K562 (cell line): ENCODE results near the gene TXNL1. TPM values are rescaled to one million over a fixed set of nuclear protein-coding genes. Genes with fewer than 3 reads are reported as not detected.

ENCODE experiments used
- CBFA2T2 ChIP-seq: fragments of 450-650 bp; conservative IDR thresholded peaks from 2 replicates; pipeline ENCODE4 v1.6.1; 2017; ENCODE audit warnings: mild to moderate bottlenecking
- COPS2 ChIP-seq: fragments of 450-650 bp; conservative IDR thresholded peaks from 2 replicates; pipeline ENCODE4 v1.6.1; 2016; ENCODE audit warnings: mild to moderate bottlenecking, moderate library complexity
- GABPB1 ChIP-seq: sonication (generic); formaldehyde crosslinking; IDR thresholded peaks from 2 replicates; pipeline ENCODE4 v1.8.0; 2022; ENCODE audit warnings: mild to moderate bottlenecking, missing genetic modification reagents
- GATA2 ChIP-seq: sonication (generic); formaldehyde crosslinking; IDR thresholded peaks from 2 replicates; pipeline ENCODE4 v1.4.0; 2020; ENCODE audit warnings: mild to moderate bottlenecking, missing genetic modification reagents
- HDAC2 ChIP-seq: fragments of 450-650 bp; IDR thresholded peaks from 2 replicates; pipeline ENCODE4 v1.6.1; 2016; ENCODE audit warnings: mild to moderate bottlenecking
- ILF3 ChIP-seq: fragments of 450-650 bp; IDR thresholded peaks from 2 replicates; pipeline ENCODE4 v1.6.1; 2018; ENCODE audit warnings: antibody characterized with exemption, mild to moderate bottlenecking, moderate library complexity, borderline replicate concordance
- OTX1 ChIP-seq: fragments of 450-650 bp; formaldehyde crosslinking; IDR thresholded peaks from 2 replicates; pipeline ENCODE4 v1.4.0; 2022; ENCODE audit warnings: mild to moderate bottlenecking
- PCBP1 ChIP-seq: fragments of 200-400 bp; formaldehyde crosslinking; IDR thresholded peaks from 2 replicates; pipeline ENCODE4 v1.6.1; 2018; ENCODE audit warnings: mild to moderate bottlenecking, low read depth, low read length; ENCODE audit not compliant: poor library complexity, severe bottlenecking
- RFX7 ChIP-seq: fragments of 250-450 bp; sonication (Bioruptor Pico); IDR thresholded peaks from 2 replicates; pipeline ENCODE4 v1.5.1; 2021; ENCODE audit warnings: mild to moderate bottlenecking
- RNF2 ChIP-seq: sonication (generic); IDR thresholded peaks from 2 replicates; pipeline ENCODE4 v1.6.1; 2016
- SPI1 ChIP-seq: IDR thresholded peaks from 2 replicates; pipeline ENCODE4 v1.6.1; 2011; ENCODE audit warnings: low read depth, low read length, control low read depth, borderline replicate concordance
- SRF ChIP-seq, 2 experiments: fragments of 250-450, 450-650 bp in 1 of 2; sonication (Bioruptor Pico) in 1 of 2; sonication (generic) in 1 of 2; formaldehyde crosslinking; IDR thresholded peaks; 2 replicates each; pipeline versions ENCODE4 v1.5.0 to v1.5.1; 2020 to 2022; ENCODE audit warnings: mild to moderate bottlenecking in 1 of 2, missing genetic modification reagents in 1 of 2
- XRCC3 ChIP-seq: fragments of 450-650 bp; IDR thresholded peaks from 2 replicates; pipeline ENCODE4 v1.6.1; 2017; ENCODE audit warnings: mild to moderate bottlenecking, moderate library complexity
- ZNF57 ChIP-seq: fragments of 450-650 bp; formaldehyde crosslinking; IDR thresholded peaks from 2 replicates; pipeline ENCODE4 v1.4.0; 2020; ENCODE audit warnings: mild to moderate bottlenecking, moderate library complexity
- ZNF766 ChIP-seq: fragments of 200-800 bp; sonication (Bioruptor generic); conservative IDR thresholded peaks from 2 replicates; pipeline ENCODE4 v1.6.1; 2016; ENCODE audit warnings: missing genetic modification characterization, missing compliant biosample characterization
- polyA plus RNA-seq, 8 experiments: library from polyadenylated mRNA; depleted of rRNA in 4 of 8; stranded (reverse) in 5 of 8; unstranded in 3 of 8; fragments of >200 nt; fragmentation: Nextera tagmentation in 2 of 8; fragmentation: Illumina TruSeq in 1 of 8; extraction: Ambion mirVana in 2 of 8; extraction: Trizol in 1 of 8; gene quantifications; 2 replicates each; pipeline versions ENCODE4 v1.2.1 to v1.2.3, GENCODE V29; 2011 to 2014; ENCODE audit warnings: inconsistent platforms in 1 of 8, missing spikeins in 1 of 8
- total RNA-seq, 7 experiments: library from RNA; depleted of rRNA in 6 of 7; stranded (reverse); fragments of >200 nt in 6 of 7; fragmentation: Illumina TruSeq in 2 of 7; extraction: Trizol in 2 of 7; gene quantifications; 2 replicates each; pipeline versions ENCODE4 v1.2.1 to v1.2.3, GENCODE V29; 2011 to 2021; ENCODE audit warnings: low replicate concordance in 1 of 7
- TF ChIP-seq, protein P1 (sequence below), 2 experiments: fragments of 450-650 bp; formaldehyde crosslinking in 1 of 2; IDR thresholded peaks; 2 replicates each; pipeline versions ENCODE4 v1.4.0 to v1.6.1; 2014 to 2020; ENCODE audit warnings: mild to moderate bottlenecking in 2 of 2, borderline replicate concordance in 1 of 2, low read depth in 1 of 2
- TF ChIP-seq, protein P2 (sequence below): sonication (generic); formaldehyde crosslinking; IDR thresholded peaks from 2 replicates; pipeline ENCODE4 v1.8.0; 2022; ENCODE audit warnings: missing genetic modification reagents, mild to moderate bottlenecking, moderate library complexity, borderline replicate concordance
- TF ChIP-seq, protein P3 (sequence below): fragments of 450-650 bp; formaldehyde crosslinking; IDR thresholded peaks from 2 replicates; pipeline ENCODE4 v1.4.0; 2020; ENCODE audit warnings: mild to moderate bottlenecking, moderate library complexity

Gene TXNL1
- total and polyA plus RNA-seq, 9 of the 15 experiments (the other 6 are each of a cell fraction or from before 2014, with no cell fraction given) = 45.4 to 103 (median 65.7) TPM

DNA sequence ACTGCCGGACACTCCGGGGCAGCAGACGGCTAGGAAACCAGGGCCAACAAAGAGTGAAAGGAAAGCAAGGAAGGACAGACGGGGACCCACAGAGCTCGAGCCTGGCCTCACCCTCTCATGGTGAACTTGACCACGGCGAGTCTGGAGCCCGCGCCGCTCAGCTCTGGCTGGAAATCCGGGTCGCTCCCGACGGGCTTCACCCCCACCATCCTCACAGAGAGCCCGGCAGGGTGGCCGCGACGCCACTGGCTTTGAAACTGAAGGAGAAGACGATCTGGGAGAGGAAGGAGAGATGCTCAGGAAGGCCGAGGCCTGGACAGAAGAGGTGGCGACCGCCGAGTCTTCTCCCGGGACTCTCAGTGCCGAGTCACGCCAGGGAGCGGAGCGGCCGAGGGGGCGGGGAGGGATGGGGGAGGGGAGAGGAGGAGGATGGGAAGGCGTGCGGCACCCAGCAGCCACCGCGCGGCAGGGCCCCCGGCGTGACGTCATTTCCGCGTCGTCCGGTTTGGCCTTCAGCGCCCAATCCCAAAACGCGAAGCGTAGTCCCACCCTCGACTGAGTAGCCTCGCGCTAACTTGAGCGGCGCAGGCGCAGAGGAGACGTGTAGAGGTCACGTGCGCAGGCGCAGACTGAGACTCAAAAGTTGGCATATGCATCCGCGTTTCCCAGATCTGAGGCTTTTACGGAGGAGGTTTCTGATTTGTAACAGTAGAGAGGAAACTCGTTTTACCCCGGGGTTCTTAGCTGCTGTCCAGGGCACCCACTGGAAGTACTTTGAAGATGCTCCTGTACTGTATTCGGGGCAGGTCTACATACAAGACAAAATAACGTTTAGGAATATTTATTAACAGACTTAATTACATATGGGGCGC, at the start of gene TXNL1 (continued):
- no peak for TF ChIP-seq RNF2
- peak; percentile 17; the same call in 1 of the 2 replicates for TF ChIP-seq HDAC2
- no peak for TF ChIP-seq COPS2
- no peak for TF ChIP-seq GATA2 (CRISPR knock-in tag)
- peak; percentile 89 for TF ChIP-seq GABPB1 (CRISPR knock-in tag)
- 0 out of 2 replicates have a peak, but pooled peaks have one; percentile 19 for TF ChIP-seq ZNF766 (CRISPR knock-in tag)
- TF ChIP-seq, protein P1, sequence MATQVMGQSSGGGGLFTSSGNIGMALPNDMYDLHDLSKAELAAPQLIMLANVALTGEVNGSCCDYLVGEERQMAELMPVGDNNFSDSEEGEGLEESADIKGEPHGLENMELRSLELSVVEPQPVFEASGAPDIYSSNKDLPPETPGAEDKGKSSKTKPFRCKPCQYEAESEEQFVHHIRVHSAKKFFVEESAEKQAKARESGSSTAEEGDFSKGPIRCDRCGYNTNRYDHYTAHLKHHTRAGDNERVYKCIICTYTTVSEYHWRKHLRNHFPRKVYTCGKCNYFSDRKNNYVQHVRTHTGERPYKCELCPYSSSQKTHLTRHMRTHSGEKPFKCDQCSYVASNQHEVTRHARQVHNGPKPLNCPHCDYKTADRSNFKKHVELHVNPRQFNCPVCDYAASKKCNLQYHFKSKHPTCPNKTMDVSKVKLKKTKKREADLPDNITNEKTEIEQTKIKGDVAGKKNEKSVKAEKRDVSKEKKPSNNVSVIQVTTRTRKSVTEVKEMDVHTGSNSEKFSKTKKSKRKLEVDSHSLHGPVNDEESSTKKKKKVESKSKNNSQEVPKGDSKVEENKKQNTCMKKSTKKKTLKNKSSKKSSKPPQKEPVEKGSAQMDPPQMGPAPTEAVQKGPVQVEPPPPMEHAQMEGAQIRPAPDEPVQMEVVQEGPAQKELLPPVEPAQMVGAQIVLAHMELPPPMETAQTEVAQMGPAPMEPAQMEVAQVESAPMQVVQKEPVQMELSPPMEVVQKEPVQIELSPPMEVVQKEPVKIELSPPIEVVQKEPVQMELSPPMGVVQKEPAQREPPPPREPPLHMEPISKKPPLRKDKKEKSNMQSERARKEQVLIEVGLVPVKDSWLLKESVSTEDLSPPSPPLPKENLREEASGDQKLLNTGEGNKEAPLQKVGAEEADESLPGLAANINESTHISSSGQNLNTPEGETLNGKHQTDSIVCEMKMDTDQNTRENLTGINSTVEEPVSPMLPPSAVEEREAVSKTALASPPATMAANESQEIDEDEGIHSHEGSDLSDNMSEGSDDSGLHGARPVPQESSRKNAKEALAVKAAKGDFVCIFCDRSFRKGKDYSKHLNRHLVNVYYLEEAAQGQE (IDR thresholded peaks at IDR 0.05; ENCODE audit: borderline replicate concordance) = 0 out of 2 replicates have a peak, but pooled peaks have one; percentile 34
- TF ChIP-seq, protein P1 (CRISPR knock-in tag; IDR thresholded peaks at IDR 0.05; ENCODE audit: low read depth) = no peak
- TF ChIP-seq CBFA2T2 = peak; percentile 43; the same call in 1 of the 2 replicates
- TF ChIP-seq, protein P2, sequence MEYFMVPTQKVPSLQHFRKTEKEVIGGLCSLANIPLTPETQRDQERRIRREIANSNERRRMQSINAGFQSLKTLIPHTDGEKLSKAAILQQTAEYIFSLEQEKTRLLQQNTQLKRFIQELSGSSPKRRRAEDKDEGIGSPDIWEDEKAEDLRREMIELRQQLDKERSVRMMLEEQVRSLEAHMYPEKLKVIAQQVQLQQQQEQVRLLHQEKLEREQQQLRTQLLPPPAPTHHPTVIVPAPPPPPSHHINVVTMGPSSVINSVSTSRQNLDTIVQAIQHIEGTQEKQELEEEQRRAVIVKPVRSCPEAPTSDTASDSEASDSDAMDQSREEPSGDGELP (CRISPR knock-in tag) = no peak
- no peak for TF ChIP-seq SRF (CRISPR knock-in tag; IDR thresholded peaks at IDR 0.05)
- no peak for TF ChIP-seq OTX1 (CRISPR knock-in tag)
- no peak for TF ChIP-seq ZNF57 (CRISPR knock-in tag)
- TF ChIP-seq XRCC3 = no peak
- peak; percentile 61 for TF ChIP-seq PCBP1
- no peak for TF ChIP-seq ILF3
- TF ChIP-seq SPI1 = no peak
- TF ChIP-seq, protein P3, sequence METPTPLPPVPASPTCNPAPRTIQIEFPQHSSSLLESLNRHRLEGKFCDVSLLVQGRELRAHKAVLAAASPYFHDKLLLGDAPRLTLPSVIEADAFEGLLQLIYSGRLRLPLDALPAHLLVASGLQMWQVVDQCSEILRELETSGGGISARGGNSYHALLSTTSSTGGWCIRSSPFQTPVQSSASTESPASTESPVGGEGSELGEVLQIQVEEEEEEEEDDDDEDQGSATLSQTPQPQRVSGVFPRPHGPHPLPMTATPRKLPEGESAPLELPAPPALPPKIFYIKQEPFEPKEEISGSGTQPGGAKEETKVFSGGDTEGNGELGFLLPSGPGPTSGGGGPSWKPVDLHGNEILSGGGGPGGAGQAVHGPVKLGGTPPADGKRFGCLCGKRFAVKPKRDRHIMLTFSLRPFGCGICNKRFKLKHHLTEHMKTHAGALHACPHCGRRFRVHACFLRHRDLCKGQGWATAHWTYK (CRISPR knock-in tag) = no peak
- TF ChIP-seq RFX7 = no peak
